ENCODE results near the gene GRIK5.

DNA sequence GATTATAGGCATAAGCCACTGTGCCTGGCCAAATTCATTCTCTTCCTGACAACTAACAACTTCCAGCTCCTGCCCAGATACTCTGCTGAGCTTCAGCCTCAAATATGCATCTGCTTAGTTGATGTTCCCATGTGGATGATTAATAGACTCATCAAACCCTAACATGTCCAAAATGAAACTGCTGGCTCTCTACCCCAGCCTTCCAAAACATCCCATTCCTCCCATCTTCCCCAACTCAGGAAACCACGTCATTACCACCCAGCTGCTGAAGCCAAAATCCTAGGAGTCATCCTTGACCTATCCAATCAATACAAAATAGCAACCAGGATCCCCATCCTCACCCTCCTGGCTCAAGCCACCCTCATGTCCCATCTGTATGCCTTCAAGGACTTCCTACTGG, 41.4 kb upstream of the GRIK5 start:
- TF ChIP-seq POLR2A (IDR thresholded peaks at IDR 0.05; ENCODE audit: extremely low read depth, insufficient read length) (no peak), CTCF (IDR thresholded peaks at IDR 0.05; ENCODE audit: low read depth, low read length) (no peak), MAX (IDR thresholded peaks at IDR 0.05; ENCODE audit: low read depth, low read length) (no peak), MYC (IDR thresholded peaks at IDR 0.05; ENCODE audit: low read depth, low read length) (no peak)

Data from NB4 (cell line).